SKM-1 treated with dmso at 0.1 percent for 144 hours (cell line): Measurements from ENCODE around the gene DCAF11.

ENCODE experiments used
- DNase-seq: peaks from one replicate; lab custom pipeline; 2025; ENCODE audit not compliant: unreplicated experiment; lab: John Stamatoyannopoulos, UW

DCAF11 gene

GRCh38 chr14:24078146-24078545 is 36.4 kb upstream of the DCAF11 start:
- DNase-seq: no peak

DNA sequence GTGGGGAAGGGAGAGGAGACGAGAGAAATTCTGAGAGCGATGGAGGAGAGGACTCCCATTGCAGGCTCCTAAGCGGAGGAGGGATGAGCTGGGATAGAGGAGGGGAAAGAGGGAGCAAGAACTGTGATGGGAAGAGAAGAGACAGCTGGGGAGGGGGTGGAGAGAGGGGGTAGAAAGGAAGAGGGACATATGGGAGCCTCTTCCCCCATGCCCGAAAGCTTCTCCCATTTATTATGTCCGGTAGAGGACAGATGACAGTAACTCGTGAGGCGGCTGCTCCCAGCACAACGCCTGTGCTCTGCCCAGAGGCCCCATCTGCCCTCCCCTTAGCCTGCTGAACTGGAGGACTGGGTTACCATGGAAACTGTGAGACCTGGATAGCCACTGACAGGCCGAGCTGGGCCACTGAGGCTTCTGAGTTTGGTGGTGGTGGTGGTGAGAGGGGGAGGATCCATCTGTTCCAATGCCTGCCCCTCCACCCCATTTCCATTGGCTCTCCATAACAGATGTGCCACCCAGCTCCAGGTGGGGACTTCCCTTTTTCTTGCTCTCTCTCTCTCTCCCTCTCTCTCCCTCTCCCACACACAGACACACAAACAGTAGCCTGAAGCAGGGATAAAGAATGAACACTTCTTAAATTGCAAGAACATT is 35.0 kb upstream of the DCAF11 start:
- DNase-seq: peak; percentile 8

GRCh38 chr14:24080142-24080530 is 34.4 kb upstream of the DCAF11 start:
- DNase-seq: no peak

GRCh38 chr14:24080888-24081738 is 33.5 kb upstream of the DCAF11 start:
- DNase-seq: no peak

DNA sequence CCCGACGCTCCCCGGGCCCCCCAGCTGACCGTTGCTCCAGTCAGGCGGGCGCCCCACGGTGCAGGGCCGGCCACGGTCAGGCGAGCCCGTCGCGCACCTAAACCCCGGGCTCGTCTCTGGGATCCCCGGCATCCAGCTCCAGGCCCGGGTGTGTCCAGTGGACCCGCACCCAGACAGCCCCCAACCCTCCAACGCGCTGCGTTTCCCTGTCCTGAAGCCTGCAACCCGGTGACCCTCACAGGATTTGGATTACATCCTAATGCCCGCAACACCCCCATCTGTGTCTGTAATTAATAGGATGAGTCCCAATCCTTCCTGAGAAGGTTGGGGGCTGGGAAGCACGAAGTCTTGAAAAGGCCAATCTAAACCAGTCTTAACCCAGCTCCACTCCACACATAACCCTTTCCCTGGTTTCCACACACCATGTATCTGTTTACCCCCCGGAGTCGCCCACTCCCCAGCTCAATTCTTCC is 32.8 kb upstream of the DCAF11 start:
- DNase-seq: no peak

- no peak for DNase-seq
These were observed 32.0 kb upstream of the DCAF11 start for GRCh38 chr14:24082411-24083080.

GRCh38 chr14:24083462-24083861 is 31.1 kb upstream of the DCAF11 start:
- no peak for DNase-seq

GRCh38 chr14:24084440-24084839 is 30.1 kb upstream of the DCAF11 start:
- no peak for DNase-seq

DNA sequence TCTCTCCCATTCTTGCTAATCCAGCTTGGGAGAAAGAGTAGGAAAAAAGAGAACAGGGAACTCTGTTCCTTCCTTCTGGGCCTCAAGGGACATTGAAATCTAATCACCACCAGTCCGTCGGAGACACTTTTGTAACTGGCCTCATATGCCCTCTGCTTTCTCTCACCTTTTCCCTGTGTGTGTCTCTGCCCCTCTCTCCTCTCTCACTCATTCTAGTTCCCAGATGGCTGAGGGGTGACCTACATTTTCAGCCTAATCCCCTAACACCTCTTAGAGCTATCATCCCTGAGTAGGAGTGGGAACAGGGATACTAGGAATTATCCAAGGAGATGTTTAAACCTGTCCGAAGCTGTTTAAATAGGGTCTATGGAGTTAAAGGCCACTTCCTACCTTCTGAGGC is 29.4 kb upstream of the DCAF11 start:
- DNase-seq: no peak

DNA sequence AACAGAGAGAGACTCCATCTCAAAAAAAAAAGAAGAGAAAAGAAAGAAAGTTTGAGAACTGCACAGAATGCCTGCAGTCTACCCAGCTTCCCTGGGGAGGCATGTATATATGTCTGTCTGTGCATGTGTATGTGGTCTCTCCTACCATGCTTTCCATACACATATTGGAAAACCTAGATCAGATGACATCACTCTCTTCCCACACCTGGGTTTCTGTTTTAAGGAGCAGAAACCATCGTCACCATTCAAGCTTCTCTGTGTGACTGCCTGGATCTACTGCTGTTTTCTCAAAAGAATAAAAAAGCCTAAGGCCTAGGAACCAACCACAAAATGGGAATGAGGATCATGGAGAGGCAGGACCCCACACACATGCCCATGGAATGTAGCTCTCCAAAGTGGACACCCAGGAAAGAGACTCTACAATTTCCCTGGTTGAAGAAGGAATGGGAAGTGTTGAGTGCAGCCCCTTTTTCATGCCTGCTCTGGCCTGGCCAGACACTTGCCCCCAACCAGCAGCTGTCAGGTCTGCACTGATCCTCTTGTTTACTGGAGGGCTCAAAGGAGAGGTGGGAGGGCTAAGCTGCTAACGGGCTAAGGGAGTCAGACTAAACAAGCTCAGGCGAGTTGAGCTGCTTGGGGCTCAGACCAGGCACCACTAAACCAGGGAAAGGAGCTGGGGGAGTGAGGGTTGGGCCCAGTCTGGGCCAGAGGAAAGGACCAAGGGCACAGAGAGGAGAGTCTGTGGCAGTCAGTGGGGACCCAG is 28.2 kb upstream of the DCAF11 start:
- DNase-seq: no peak

DNA sequence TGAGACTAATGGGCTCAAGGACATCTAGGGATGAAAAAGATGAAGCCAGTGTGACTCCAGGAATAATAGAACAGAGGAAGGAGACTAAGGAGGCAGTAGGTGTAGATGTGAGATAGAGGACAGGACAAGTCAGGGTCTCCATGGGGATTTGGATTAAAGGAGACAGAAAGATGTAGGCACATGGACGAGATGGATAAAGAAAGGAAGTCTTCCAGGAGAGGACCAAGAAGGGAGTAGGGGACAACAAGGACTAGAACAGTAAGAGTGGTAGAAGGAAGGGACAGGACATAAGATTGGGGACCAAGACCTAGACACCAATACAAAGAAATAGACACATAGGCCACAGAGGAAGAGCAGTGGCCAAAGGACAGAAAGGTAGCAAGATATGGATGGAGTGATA is 27.6 kb upstream of the DCAF11 start:
- no peak for DNase-seq

GRCh38 chr14:24088095-24088494 is 26.5 kb upstream of the DCAF11 start:
- DNase-seq: no peak

DNA sequence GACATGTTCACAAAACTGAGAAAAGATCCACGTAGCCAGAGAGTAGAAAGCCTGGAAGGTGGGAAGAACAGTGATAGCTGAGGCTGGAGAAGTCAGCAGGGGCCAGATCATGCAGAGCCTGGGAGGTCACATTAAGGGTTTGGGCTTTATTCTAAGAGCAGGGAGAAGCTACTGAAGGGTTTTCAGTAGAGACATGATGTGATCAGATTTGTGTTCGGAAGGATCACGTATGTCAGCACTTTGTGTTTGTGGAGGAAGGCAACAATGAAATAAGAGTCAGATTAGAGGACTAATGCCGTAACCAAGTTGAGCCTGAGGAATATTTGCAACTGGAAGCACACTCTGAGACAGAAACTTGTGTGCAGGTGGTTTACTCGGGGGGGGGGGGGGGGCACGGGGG is 24.7 kb upstream of the DCAF11 start:
- no peak for DNase-seq

DNA sequence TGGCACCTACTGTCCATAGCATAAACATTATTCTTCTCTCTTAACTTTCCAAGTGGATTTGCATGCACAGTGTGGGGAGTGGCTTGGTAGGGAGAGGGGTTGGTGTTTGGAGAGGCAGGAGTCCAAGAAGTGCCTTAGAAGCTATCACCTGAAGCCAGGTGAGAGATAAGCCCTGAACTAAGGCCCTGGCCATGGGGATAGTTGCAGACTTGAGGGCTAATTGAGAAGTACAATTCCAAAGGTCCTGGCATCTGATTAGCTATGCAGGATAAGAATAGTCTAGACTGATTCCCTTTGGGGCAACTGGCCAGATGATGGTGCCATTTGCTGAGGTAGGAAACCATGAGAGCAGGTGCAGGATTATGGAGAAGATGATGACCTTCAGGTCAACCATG is 22.5 kb upstream of the DCAF11 start:
- DNase-seq: no peak

DNA sequence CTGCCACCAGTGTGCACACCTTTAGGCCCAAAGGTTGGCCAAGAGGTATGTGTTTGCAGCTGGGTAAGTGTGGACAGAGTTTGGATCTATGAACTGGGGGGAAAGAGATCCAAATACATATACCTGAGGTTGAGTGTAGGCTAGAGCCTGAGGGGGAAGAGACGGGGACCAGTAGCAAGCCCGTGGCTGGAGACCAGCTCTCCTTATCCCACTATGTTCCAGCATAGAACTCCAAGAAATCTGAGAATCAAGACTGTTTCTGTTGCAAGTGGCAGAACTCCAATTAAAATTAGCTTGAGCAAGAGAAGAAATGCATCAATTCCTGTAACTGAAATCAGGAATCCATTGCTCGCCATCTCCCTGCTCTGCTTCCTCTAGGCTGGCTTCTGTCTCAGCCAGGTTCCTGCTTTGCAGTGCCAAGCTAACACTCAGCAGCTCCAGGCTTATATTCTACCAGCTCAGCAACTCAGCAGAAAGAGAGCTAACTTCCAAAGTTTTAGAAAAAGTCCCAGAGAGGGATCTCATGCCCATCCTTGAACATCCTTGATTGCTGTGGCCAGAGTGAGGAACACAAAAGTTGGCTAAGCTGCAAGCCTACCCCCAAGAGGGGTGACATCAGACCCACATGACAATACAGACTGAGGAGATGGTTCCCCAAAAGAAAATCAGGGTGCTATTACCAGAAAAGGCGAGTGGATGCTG is 21.9 kb upstream of the DCAF11 start:
- no peak for DNase-seq

- no peak for DNase-seq
These were observed 21.2 kb upstream of the DCAF11 start for GRCh38 chr14:24093207-24093900.

- DNase-seq: peak; percentile 69
These were observed 20.4 kb upstream of the DCAF11 start, which contains the start of gene PCK2 for GRCh38 chr14:24093901-24094840. PCK2 (plus strand) TSS chr14:24094311; CDS start chr14:24094406, 95 bp downstream.

GRCh38 chr14:24094841-24095270 is 19.7 kb upstream of the DCAF11 start:
- DNase-seq: no peak
